Colonic mucosa (tissue), 4 donors: ENCODE data around the gene SAMD4A. TPM values are rescaled to one million over a fixed set of nuclear protein-coding genes. Genes with fewer than 3 reads are reported as not detected.

ENCODE experiments used
- DNase-seq: peaks from one replicate; pipeline ENCODE4 v3.0.0-alpha.2; 2020
- H3K27ac ChIP-seq: fragments of 200-600 bp; one replicate; pipeline ENCODE4 v1.8.0; 2021
- H3K27me3 ChIP-seq: fragments of 200-600 bp; one replicate; pipeline ENCODE4 v1.8.0; 2021
- H3K36me3 ChIP-seq: fragments of 200-600 bp; one replicate; pipeline ENCODE4 v1.8.0; 2021
- H3K4me1 ChIP-seq: fragments of 200-600 bp; one replicate; pipeline ENCODE4 v1.8.0; 2021; ENCODE audit warnings: mild to moderate bottlenecking
- H3K4me3 ChIP-seq: fragments of 200-600 bp; one replicate; pipeline ENCODE4 v1.8.0; 2021
- H3K9ac ChIP-seq, 2 donors: one replicate each; pipeline ENCODE4 v1.7.0; 2013; ENCODE audit warnings: control low read depth in 2 of 2, low read depth in 2 of 2, low read length in 2 of 2
- H3K9me3 ChIP-seq: fragments of 200-600 bp; one replicate; pipeline ENCODE4 v1.8.0; 2021
- intact Hi-C: fragments of 100-400 bp; cut with DNase I; formaldehyde crosslinking; loops from one replicate; pipeline ENCODE4 v1.14.1; 2022
- total RNA-seq, 2 donors: library from RNA; stranded (reverse); fragmentation: NEBNext Ultra II Directional in 1 of 2; extraction: Animal tissue kit (Norgen Biotek cat#: 25700) in 1 of 2; gene quantifications; one replicate each; pipeline ENCODE4 v1.2.1, GENCODE V29; 2021
- TF ChIP-seq, protein P1 (sequence below): fragments of 200-600 bp; IDR thresholded peaks from one replicate; pipeline ENCODE4 v1.8.0; 2022; ENCODE audit warnings: antibody characterized with exemption, mild to moderate bottlenecking
- donor health status: healthy.
- donor health status: DM: no; HTN: no; CAD: no.
- donor health status: DM: no; HTN: no; CAD: no.

SAMD4A gene
- total RNA-seq, 2 donors from 2014 or later: 5.6 to 31.3 TPM

DNA sequence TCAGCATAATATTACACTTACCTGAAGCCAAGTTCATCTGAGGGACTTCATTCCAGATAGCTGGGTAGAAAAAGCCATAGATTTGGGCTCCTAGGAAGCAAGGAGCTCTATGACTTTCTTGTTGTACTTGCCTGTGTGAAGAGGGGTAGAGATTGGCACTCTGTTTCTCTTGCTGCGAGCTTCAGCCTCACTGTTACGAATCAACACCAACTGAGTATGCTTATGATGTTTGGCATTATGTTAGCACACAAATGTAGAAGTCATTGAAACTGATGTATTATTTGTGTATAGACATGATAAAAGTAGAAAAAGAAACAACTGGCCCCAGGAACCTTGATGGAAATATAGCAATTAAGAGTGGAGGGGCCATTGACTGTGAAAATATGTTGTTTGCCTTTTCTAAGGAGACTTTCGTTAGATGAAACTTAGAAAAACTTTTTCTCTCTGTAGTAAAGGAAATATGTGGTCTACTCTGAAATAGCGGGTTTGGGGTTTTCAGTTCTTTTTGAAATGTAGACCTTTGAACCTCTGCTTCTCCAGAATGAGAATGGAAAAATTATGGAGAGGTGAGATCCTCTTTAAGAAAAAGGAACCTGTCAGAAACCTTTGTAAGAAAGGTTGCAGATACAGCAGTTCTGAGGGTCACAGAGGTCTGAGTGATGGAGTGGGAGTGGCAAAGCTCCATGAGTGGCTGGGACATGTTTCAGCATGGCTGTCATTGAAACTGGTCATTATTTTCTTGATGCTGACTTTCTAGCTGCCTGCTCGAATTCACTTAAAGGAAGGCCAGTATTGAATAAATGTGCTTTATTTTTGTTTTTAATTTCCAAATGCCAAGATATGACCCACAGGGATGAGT, 175.8 kb downstream of the SAMD4A start:
- H3K27me3 ChIP-seq: no peaks in the 10 kb centered on the region
- H3K36me3 ChIP-seq: no peaks in the 10 kb centered on the region
- H3K9me3 ChIP-seq: no peaks in the 10 kb centered on the region
- no peak for DNase-seq
- TF ChIP-seq, protein P1, sequence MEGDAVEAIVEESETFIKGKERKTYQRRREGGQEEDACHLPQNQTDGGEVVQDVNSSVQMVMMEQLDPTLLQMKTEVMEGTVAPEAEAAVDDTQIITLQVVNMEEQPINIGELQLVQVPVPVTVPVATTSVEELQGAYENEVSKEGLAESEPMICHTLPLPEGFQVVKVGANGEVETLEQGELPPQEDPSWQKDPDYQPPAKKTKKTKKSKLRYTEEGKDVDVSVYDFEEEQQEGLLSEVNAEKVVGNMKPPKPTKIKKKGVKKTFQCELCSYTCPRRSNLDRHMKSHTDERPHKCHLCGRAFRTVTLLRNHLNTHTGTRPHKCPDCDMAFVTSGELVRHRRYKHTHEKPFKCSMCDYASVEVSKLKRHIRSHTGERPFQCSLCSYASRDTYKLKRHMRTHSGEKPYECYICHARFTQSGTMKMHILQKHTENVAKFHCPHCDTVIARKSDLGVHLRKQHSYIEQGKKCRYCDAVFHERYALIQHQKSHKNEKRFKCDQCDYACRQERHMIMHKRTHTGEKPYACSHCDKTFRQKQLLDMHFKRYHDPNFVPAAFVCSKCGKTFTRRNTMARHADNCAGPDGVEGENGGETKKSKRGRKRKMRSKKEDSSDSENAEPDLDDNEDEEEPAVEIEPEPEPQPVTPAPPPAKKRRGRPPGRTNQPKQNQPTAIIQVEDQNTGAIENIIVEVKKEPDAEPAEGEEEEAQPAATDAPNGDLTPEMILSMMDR: no peak
- H3K4me1 ChIP-seq: no peaks in the 10 kb centered on the region
- intact Hi-C loops: no loop called here
- H3K4me3 ChIP-seq: no peak overlapping the region
- no peak overlapping the region for H3K27ac ChIP-seq
- H3K9ac ChIP-seq: no peak overlapping the region

DNA sequence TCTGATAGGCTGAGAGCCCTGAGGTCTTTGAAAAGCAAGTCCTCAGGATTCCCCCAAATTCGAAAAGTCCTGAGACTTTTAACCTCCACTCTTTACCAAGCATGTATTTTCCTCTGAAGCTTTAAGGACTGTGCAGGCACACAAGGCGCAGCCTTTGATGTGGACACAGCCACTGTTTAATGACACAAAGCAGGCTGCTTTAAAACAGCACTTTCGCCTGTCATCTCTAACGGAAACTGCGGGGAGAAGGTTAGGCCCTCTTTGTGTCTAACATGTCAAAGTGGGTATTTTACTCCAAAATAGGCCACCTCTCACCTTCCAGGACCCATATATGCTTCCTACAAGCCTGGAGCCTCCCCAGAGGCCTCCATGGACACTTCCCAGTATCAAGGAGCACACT, 176.5 kb downstream of the SAMD4A start:
- intact Hi-C loops: no loop called here
- TF ChIP-seq, protein P1: no peak
- Histone ChIP-seq H3K4me3 (no peak overlapping the region), H3K4me1 (no peaks in the 10 kb centered on the region), H3K9me3 (no peaks in the 10 kb centered on the region), H3K9ac (no peak overlapping the region), H3K36me3 (no peaks in the 10 kb centered on the region), H3K27ac (no peak overlapping the region), H3K27me3 (no peaks in the 10 kb centered on the region)
- no peak for DNase-seq

DNA sequence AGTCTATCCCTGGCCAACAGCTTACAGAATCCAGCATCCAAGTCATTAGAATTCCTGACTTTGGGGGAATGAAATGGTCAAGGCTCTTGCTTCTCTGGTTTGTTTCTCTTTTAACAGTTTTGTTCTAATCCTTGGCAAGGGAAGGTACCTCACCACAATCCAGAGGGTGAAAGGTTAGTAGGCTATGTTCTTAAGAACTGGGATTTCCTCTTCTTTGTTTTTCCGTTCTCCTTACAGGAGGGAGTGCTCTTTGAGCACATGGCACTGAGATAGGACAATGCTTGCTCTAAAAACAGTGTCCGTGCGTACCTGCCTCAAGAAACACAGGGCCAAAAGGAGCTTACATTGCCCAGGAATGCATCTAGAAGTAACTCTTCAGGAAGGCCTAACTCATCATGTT, 179.1 kb downstream of the SAMD4A start:
- TF ChIP-seq, protein P1: no peak
- intact Hi-C loops: no loop called here
- Histone ChIP-seq H3K27ac (no peak overlapping the region), H3K27me3 (no peaks in the 10 kb centered on the region), H3K9ac (no peak overlapping the region), H3K4me3 (no peak overlapping the region), H3K36me3 (no peaks in the 10 kb centered on the region), H3K9me3 (no peaks in the 10 kb centered on the region), H3K4me1 (no peaks in the 10 kb centered on the region)
- no peak for DNase-seq

DNA sequence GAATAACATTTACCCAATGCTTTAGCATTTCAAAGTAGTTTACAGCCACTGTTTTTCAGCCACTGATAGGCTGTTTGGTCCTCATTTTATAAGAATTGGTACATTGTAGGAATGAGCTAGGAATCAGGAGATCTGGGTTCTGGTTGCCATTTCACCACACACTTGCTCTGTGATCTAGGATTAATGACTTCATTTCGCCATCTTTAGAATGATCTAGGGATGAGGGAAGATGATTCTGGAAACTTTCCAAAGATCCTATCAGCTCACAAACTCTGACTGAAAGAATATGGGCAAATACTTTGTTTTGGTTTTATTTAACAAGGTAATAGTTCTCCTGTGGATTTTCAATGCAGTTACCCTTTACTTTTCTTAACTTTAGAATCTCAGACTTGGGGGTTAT, 180.7 kb downstream of the SAMD4A start:
- Histone ChIP-seq H3K4me1 (no peaks in the 10 kb centered on the region), H3K27me3 (no peaks in the 10 kb centered on the region), H3K9ac (no peak overlapping the region), H3K9me3 (no peaks in the 10 kb centered on the region), H3K27ac (no peak overlapping the region), H3K4me3 (no peak overlapping the region), H3K36me3 (no peaks in the 10 kb centered on the region)
- TF ChIP-seq, protein P1: no peak
- DNase-seq: no peak
- intact Hi-C loops: no loop called here

DNA sequence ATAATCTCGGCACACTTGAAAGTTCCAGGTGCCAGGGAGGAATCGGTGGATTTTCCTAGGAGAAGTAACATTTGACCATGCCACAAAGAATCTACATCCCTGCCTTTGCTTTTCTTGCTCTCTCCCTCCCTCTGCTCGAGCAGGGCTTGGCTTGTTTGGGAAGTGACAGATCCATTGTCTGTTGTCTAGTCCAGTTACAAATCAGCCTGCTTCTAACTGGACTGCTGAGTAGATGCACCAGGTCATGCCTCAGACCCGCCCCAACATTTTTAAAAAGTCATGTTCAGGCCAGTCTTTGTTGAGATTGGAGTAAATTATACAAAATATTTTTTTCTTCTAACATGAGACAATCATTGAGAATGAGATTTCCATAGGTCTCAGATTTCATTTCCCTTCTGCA, 182.3 kb downstream of the SAMD4A start:
- H3K4me1 ChIP-seq: no peaks in the 10 kb centered on the region
- TF ChIP-seq, protein P1: no peak
- H3K27ac ChIP-seq: no peak overlapping the region
- H3K36me3 ChIP-seq: no peaks in the 10 kb centered on the region
- no peak overlapping the region for H3K9ac ChIP-seq
- H3K9me3 ChIP-seq: no peaks in the 10 kb centered on the region
- no peaks in the 10 kb centered on the region for H3K27me3 ChIP-seq
- intact Hi-C loops: no loop called here
- H3K4me3 ChIP-seq: no peak overlapping the region
- DNase-seq: no peak
